Immature natural killer cell (primary cell): Measurements from ENCODE around the gene ITFG1. TPM values are rescaled to one million over a fixed set of nuclear protein-coding genes. Genes with fewer than 3 reads are reported as not detected.
A peak's percentile ranks its signal among the peaks of the same experiment; 100 is the strongest.

Experiments used
- DNase-seq, 3 donors: peaks; one replicate each; pipeline ENCODE4 v3.0.0; 2022; ENCODE audit warnings: mixed read lengths in 1 of 3
- H3K27ac Mint-ChIP-seq, 6 donors: one replicate each; pipeline ENCODE4 v1.8.0; 2020; ENCODE audit warnings: mixed read lengths in 6 of 6, mild to moderate bottlenecking in 5 of 6, inconsistent platforms in 4 of 6, moderate library complexity in 3 of 6
- H3K27me3 Mint-ChIP-seq, 3 donors: one replicate each; pipeline ENCODE4 v1.8.0; 2020 to 2021; ENCODE audit warnings: low read depth in 3 of 3, mild to moderate bottlenecking in 3 of 3, mixed read lengths in 3 of 3, moderate library complexity in 3 of 3, inconsistent platforms in 1 of 3
- H3K36me3 Mint-ChIP-seq, 3 donors: one replicate each; pipeline ENCODE4 v1.8.0; 2020; ENCODE audit warnings: mixed read lengths in 3 of 3, inconsistent platforms in 2 of 3, mild to moderate bottlenecking in 2 of 3
- H3K4me1 Mint-ChIP-seq, 2 donors: one replicate each; pipeline ENCODE4 v1.8.0; 2020; ENCODE audit warnings: inconsistent platforms in 2 of 2, mild to moderate bottlenecking in 2 of 2, mixed read lengths in 2 of 2, moderate library complexity in 1 of 2
- H3K4me3 Mint-ChIP-seq, 5 donors: one replicate each; pipeline ENCODE4 v1.8.0; 2020; ENCODE audit warnings: mild to moderate bottlenecking in 5 of 5, mixed read lengths in 5 of 5, inconsistent platforms in 3 of 5, moderate library complexity in 3 of 5
- H3K9me3 Mint-ChIP-seq, 6 donors: one replicate each; pipeline ENCODE4 v1.8.0; 2020; ENCODE audit warnings: mild to moderate bottlenecking in 6 of 6, mixed read lengths in 6 of 6, inconsistent platforms in 4 of 6, moderate library complexity in 3 of 6
- polyA plus RNA-seq, 3 donors: library from polyadenylated mRNA; unstranded; fragments of 300-500 nt; fragmentation: Illumina TruSeq; gene quantifications; one replicate each; pipeline ENCODE4 v1.2.3, GENCODE V29; 2021

The ITFG1 gene
- polyA plus RNA-seq, 3 donors from 2014 or later, result 23.3 to 52.6 (median 38.2) TPM

- H3K27me3 Mint-ChIP-seq, result peaks cover 0 to 2% (median 0%) of the 10 kb centered on the region in 3 donors
- H3K27ac Mint-ChIP-seq, result no peak overlapping the region
- H3K4me3 Mint-ChIP-seq, result no peak overlapping the region
- DNase-seq, result no peak
- peaks cover 13 to 17% of the 10 kb centered on the region in 2 donors for H3K4me1 Mint-ChIP-seq
- peaks cover 0 to 13% (median 8%) of the 10 kb centered on the region in 3 donors for H3K36me3 Mint-ChIP-seq
- H3K9me3 Mint-ChIP-seq, result peaks cover 0 to 14% (median 2%) of the 10 kb centered on the region in 6 donors
These were observed 137.6 kb downstream of the ITFG1 start for GRCh38 chr16:47323241-47323640.

GRCh38 chr16:47320546-47321310, 140.1 kb downstream of the ITFG1 start:
- Mint-ChIP-seq H3K4me3 (no peak overlapping the region), H3K9me3 (peaks cover 0 to 5% (median 1%) of the 10 kb centered on the region in 6 donors), H3K27me3 (peaks cover 0 to 2% (median 0%) of the 10 kb centered on the region in 3 donors), H3K4me1 (peaks cover 13 to 17% of the 10 kb centered on the region in 2 donors), H3K27ac (peak overlapping the region in 2 of 6 donors; percentile 6 to 24), H3K36me3 (peaks cover 0 to 8% (median 4%) of the 10 kb centered on the region in 3 donors)
- DNase-seq, result no peak

GRCh38 chr16:47317465-47318240, 143.2 kb downstream of the ITFG1 start:
- no peak overlapping the region for H3K4me3 Mint-ChIP-seq
- H3K9me3 Mint-ChIP-seq, result no peaks in the 10 kb centered on the region
- no peaks in the 10 kb centered on the region for H3K27me3 Mint-ChIP-seq
- H3K36me3 Mint-ChIP-seq, result no peaks in the 10 kb centered on the region
- DNase-seq, result no peak
- no peak overlapping the region for H3K27ac Mint-ChIP-seq
- peaks cover 13 to 17% of the 10 kb centered on the region in 2 donors for H3K4me1 Mint-ChIP-seq

DNA sequence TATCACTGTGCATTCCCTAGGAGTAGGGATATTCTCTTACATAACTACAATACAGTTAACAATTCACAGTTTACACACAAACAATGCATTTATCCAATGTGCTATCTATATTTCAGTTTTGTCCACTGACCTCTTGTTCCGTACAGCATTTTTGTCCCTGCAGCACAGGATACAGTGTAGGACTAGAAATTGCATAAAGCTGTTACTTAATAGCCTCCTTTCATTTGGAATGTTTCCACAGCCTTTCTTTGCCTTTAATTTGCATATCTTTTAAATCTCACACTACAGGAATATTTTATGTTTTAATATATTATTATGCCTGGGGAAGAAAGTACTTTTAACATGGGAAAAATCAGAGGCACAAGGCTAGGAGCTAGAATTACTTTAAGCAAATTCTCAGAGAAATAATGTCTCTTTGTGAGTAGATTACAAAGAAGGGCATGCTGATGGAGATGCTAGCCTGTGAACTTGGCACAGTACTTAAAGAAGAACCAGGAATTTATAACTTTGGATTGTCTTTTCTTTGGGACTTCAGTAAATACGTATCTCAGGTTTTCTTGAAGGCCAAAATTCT, 144.3 kb downstream of the ITFG1 start:
- Mint-ChIP-seq H3K4me3 (no peak overlapping the region), H3K27me3 (no peaks in the 10 kb centered on the region), H3K9me3 (no peaks in the 10 kb centered on the region), H3K27ac (no peak overlapping the region), H3K36me3 (no peaks in the 10 kb centered on the region), H3K4me1 (peaks cover 13 to 16% of the 10 kb centered on the region in 2 donors)
- DNase-seq, result no peak

GRCh38 chr16:47311738-47312505, 148.9 kb downstream of the ITFG1 start:
- Mint-ChIP-seq H3K4me1 (peaks cover 0 to 8% of the 10 kb centered on the region in 2 donors), H3K27me3 (no peaks in the 10 kb centered on the region), H3K9me3 (no peaks in the 10 kb centered on the region), H3K27ac (no peak overlapping the region), H3K4me3 (no peak overlapping the region), H3K36me3 (peaks cover 15 to 19% (median 17%) of the 10 kb centered on the region in 3 donors)
- no peak for DNase-seq

- no peak for DNase-seq
- H3K27me3 Mint-ChIP-seq, result no peaks in the 10 kb centered on the region
- H3K4me1 Mint-ChIP-seq, result peaks cover 0 to 8% of the 10 kb centered on the region in 2 donors
- H3K4me3 Mint-ChIP-seq, result no peak overlapping the region
- H3K9me3 Mint-ChIP-seq, result no peaks in the 10 kb centered on the region
- no peak overlapping the region for H3K27ac Mint-ChIP-seq
- peaks cover 15 to 19% (median 18%) of the 10 kb centered on the region in 3 donors for H3K36me3 Mint-ChIP-seq
These were observed 150.1 kb downstream of the ITFG1 start for GRCh38 chr16:47310792-47311211.

DNA sequence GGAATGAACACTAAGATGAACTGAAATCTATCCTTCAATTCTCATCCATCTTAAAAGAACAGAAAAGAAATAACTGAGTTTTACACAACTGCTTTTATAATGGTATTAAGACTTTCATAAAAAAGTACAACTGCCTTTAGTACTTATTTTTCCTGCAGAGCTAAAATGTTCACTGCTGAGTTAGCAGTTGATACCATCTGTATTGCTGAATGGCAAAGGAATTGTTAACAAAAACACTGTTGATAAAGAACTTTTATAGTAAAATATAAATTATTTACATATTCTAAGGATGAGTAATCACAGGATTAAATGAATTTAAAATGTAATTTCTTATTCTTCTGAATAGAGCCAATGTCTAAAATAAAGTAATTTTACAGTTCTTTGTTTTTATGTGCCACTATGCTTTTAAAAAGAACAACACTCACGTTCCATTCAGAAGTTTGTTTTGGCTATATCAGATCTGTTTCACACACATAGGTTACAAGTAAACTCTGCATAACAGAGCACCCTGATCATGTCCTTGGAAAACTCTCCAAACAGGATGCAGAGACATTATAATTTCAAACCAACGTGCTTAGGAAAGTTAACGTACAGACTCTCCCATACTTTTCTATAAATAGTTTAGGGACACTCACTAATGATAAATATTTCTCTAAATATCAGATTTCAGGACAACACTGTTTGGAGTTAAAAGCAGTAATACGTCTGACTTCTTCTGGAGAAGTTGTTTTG, 151.1 kb downstream of the ITFG1 start:
- Mint-ChIP-seq H3K36me3 (peaks cover 15 to 27% (median 26%) of the 10 kb centered on the region in 3 donors), H3K4me1 (peaks cover 0 to 8% of the 10 kb centered on the region in 2 donors)

DNA sequence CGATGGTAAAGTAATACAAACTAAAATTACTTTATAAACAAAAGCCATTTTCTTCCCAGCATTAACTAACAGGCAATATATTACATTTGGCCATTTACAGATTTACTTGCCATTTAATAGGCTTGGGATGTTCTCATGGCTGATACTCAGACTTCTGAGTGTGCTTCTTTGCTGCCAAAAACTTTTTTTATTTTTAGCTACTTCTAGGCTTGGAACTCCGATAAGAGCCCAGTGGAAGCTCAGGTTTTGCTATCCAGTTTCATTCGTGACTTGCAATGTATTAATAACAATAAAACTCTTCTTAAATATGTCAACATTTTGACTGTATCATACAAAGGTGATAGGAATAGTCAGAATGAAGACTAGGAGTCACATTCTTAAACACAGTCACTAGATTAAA, 152.3 kb downstream of the ITFG1 start:
- peaks cover 18 to 30% (median 26%) of the 10 kb centered on the region in 3 donors for H3K36me3 Mint-ChIP-seq
- peaks cover 0 to 8% of the 10 kb centered on the region in 2 donors for H3K4me1 Mint-ChIP-seq
- no peak overlapping the region for H3K4me3 Mint-ChIP-seq
- no peaks in the 10 kb centered on the region for H3K27me3 Mint-ChIP-seq
- H3K9me3 Mint-ChIP-seq, result no peaks in the 10 kb centered on the region
- DNase-seq, result no peak
- H3K27ac Mint-ChIP-seq, result no peak overlapping the region

More for the DNA sequence above, 151.1 kb downstream of the ITFG1 start:
- no peaks in the 10 kb centered on the region for H3K9me3 Mint-ChIP-seq
- H3K27me3 Mint-ChIP-seq, result no peaks in the 10 kb centered on the region
- H3K4me3 Mint-ChIP-seq, result no peak overlapping the region
- no peak for DNase-seq
- H3K27ac Mint-ChIP-seq, result no peak overlapping the region

GRCh38 chr16:47304563-47304962, 156.3 kb downstream of the ITFG1 start:
- H3K4me1 Mint-ChIP-seq, result no peaks in the 10 kb centered on the region
- peaks cover 0 to 1% (median 0%) of the 10 kb centered on the region in 6 donors for H3K9me3 Mint-ChIP-seq
- H3K27ac Mint-ChIP-seq, result no peak overlapping the region
- H3K4me3 Mint-ChIP-seq, result no peak overlapping the region
- no peak for DNase-seq
- H3K27me3 Mint-ChIP-seq, result no peaks in the 10 kb centered on the region
- peaks cover 19 to 43% (median 38%) of the 10 kb centered on the region in 3 donors for H3K36me3 Mint-ChIP-seq

DNA sequence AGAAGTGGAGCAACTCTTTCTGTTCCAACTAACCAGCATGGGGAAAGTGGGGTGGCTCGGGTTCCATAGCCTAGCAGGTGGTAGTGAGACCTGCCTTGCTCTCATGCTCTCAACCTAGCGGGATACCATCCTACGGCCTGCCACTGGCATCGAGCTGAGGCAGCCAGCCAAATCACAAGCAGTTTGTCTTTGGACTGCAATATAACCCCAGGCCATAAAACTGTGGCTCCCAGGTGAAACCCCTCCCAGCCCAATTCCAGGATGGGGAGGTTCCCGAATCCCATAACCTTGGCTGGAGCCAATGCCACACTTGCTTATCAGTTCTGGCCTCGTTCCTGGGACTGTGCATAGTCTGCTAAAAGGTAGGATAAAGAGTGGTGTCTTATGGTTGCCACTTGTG, 161.3 kb downstream of the ITFG1 start:
- Mint-ChIP-seq H3K27me3 (peaks cover 0 to 2% (median 1%) of the 10 kb centered on the region in 3 donors), H3K36me3 (peaks cover 26 to 55% (median 47%) of the 10 kb centered on the region in 3 donors), H3K4me1 (no peaks in the 10 kb centered on the region), H3K27ac (no peak overlapping the region), H3K9me3 (peaks cover 0 to 14% (median 6%) of the 10 kb centered on the region in 6 donors), H3K4me3 (no peak overlapping the region)
- no peak for DNase-seq

GRCh38 chr16:47284999-47285398, 175.9 kb downstream of the ITFG1 start:
- peaks cover 0 to 11% (median 0%) of the 10 kb centered on the region in 6 donors for H3K9me3 Mint-ChIP-seq
- H3K27me3 Mint-ChIP-seq, result no peaks in the 10 kb centered on the region
- H3K4me3 Mint-ChIP-seq, result no peak overlapping the region
- H3K4me1 Mint-ChIP-seq, result no peaks in the 10 kb centered on the region
- no peak for DNase-seq
- peaks cover 19 to 36% (median 36%) of the 10 kb centered on the region in 3 donors for H3K36me3 Mint-ChIP-seq
- no peak overlapping the region for H3K27ac Mint-ChIP-seq

GRCh38 chr16:47278306-47278970, 182.4 kb downstream of the ITFG1 start:
- no peak for DNase-seq
- no peak overlapping the region for H3K27ac Mint-ChIP-seq

More at GRCh38 chr16:47278306-47278970, 182.4 kb downstream of the ITFG1 start:
- no peaks in the 10 kb centered on the region for H3K4me1 Mint-ChIP-seq
- peaks cover 0 to 4% (median 0%) of the 10 kb centered on the region in 6 donors for H3K9me3 Mint-ChIP-seq
- H3K27me3 Mint-ChIP-seq, result no peaks in the 10 kb centered on the region
- H3K36me3 Mint-ChIP-seq, result peaks cover 7 to 13% (median 12%) of the 10 kb centered on the region in 3 donors
- H3K4me3 Mint-ChIP-seq, result no peak overlapping the region
